Breast epithelium (tissue), 4 donors: Measurements from ENCODE around the gene MPP4. TPM values are rescaled to one million over a fixed set of nuclear protein-coding genes. Genes with fewer than 3 reads are reported as not detected.
"Not testable (repeated sequence)": the region's sequence is repeated elsewhere in the genome, so short reads cannot be mapped to it uniquely, and the experiment has no call there.

Source experiments
- DNase-seq, 2 donors: peaks; one replicate each; pipeline ENCODE4 v3.0.0-alpha.2; 2019; ENCODE audit warnings: low spot score in 2 of 2
- H3K27ac ChIP-seq, 2 donors: fragments of 200-600 bp; sonication (generic) in 1 of 2; one replicate each; pipeline ENCODE4 v1.5.1; 2016 to 2019; ENCODE audit warnings: mild to moderate bottlenecking in 1 of 2
- H3K27me3 ChIP-seq, 2 donors: fragments of 200-600 bp; sonication (generic) in 1 of 2; one replicate each; pipeline versions ENCODE4 v1.5.1 to v1.6.0; 2017 to 2019; ENCODE audit warnings: control low read depth in 1 of 2, mild to moderate bottlenecking in 1 of 2
- H3K36me3 ChIP-seq: fragments of 200-600 bp; one replicate; pipeline ENCODE4 v1.5.1; 2019
- H3K4me1 ChIP-seq, 2 donors: fragments of 200-600 bp; sonication (generic); one replicate each; pipeline ENCODE4 v1.5.1; 2016 to 2019; ENCODE audit warnings: control low read depth in 1 of 2
- H3K4me3 ChIP-seq, 3 donors: fragments of 200-600 bp; sonication (generic); 1 replicate in 2 of 3; 2 replicates in 1 of 3; pipeline ENCODE4 v1.5.1; 2016 to 2019; ENCODE audit warnings: mild to moderate bottlenecking in 3 of 3, moderate library complexity in 2 of 3
- H3K9me3 ChIP-seq, 2 donors: fragments of 200-600 bp; sonication (generic) in 1 of 2; one replicate each; pipeline ENCODE4 v1.5.1; 2016 to 2019; ENCODE audit warnings: control low read depth in 1 of 2
- CTCF ChIP-seq, 3 donors: fragments of 450-650 bp; IDR thresholded peaks; one replicate each; pipeline ENCODE4 v1.5.1; 2016 to 2017; ENCODE audit warnings: antibody characterized with exemption in 3 of 3, mild to moderate bottlenecking in 3 of 3, moderate library complexity in 3 of 3
- POLR2A ChIP-seq: fragments of 450-650 bp; IDR thresholded peaks from one replicate; pipeline ENCODE4 v1.6.1; 2016; ENCODE audit warnings: antibody characterized with exemption, mild to moderate bottlenecking, moderate library complexity
- POLR2AphosphoS5 ChIP-seq, 3 donors: sonication (generic); formaldehyde crosslinking; IDR thresholded peaks; one replicate each; pipeline ENCODE4 v1.6.1; 2017; ENCODE audit warnings: antibody characterized with exemption in 3 of 3
- intact Hi-C: fragments of 100-400 bp; cut with DNase I; formaldehyde crosslinking; loops from one replicate; pipeline ENCODE4 v1.15.1; 2023; ENCODE audit warnings: low total_unique reads
- total RNA-seq, 3 donors: library from RNA; depleted of rRNA; stranded (reverse); fragments of >200 nt; gene quantifications; one replicate each; pipeline ENCODE4 v1.1.0, GENCODE V29; 2016

The MPP4 gene
- total RNA-seq, 3 donors from 2014 or later = 0.16 to 0.29 TPM; not detected in 1

- intact Hi-C loops = no loop called here
- Histone ChIP-seq H3K27me3 (no peaks in the 10 kb centered on the region), H3K27ac (no peak overlapping the region), H3K4me3 (no peak overlapping the region), H3K36me3 (no peaks in the 10 kb centered on the region), H3K4me1 (no peaks in the 10 kb centered on the region), H3K9me3 (no peaks in the 10 kb centered on the region)
- TF ChIP-seq CTCF (IDR thresholded peaks at IDR 0.05) = no peak
- TF ChIP-seq POLR2A = no peak
- no peak for TF ChIP-seq POLR2AphosphoS5 (IDR thresholded peaks at IDR 0.05)
- DNase-seq = no peak
Measured at GRCh38 chr2:201675454-201675853, 23.0 kb downstream of the MPP4 start.

DNA sequence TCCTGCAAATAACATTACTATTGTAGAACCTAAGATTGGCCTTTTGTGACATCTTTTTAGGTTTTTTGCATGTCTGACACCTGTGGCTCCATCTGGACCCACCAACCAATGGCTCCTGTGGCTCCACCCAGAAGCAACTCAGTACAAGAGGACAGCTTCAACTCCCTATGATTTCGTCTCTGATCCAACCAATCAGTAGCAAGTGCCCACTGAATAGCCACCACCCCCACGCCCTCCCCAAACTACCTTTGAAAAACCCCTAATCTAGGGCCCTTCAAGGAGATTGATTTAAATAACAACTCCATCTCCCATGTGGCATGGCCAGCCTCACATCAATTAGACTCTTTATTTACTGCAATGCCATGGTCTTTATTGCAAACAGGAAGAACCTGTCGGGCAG lies 23.6 kb downstream of the MPP4 start:
- Histone ChIP-seq H3K27me3 (no peaks in the 10 kb centered on the region), H3K9me3 (no peaks in the 10 kb centered on the region), H3K27ac (no peak overlapping the region), H3K4me3 (no peak overlapping the region), H3K36me3 (no peaks in the 10 kb centered on the region), H3K4me1 (no peaks in the 10 kb centered on the region)
- no peak for DNase-seq
- intact Hi-C loops = no loop called here
- TF ChIP-seq POLR2AphosphoS5 (IDR thresholded peaks at IDR 0.05) = no peak
- no peak for TF ChIP-seq POLR2A
- TF ChIP-seq CTCF (IDR thresholded peaks at IDR 0.05) = no peak

GRCh38 chr2:201674298-201674697 lies 24.1 kb downstream of the MPP4 start:
- TF ChIP-seq POLR2AphosphoS5 (IDR thresholded peaks at IDR 0.05) = no peak
- TF ChIP-seq CTCF (IDR thresholded peaks at IDR 0.05) = no peak
- Histone ChIP-seq H3K27me3 (no peaks in the 10 kb centered on the region), H3K9me3 (no peaks in the 10 kb centered on the region), H3K27ac (no peak overlapping the region), H3K4me3 (no peak overlapping the region), H3K36me3 (no peaks in the 10 kb centered on the region), H3K4me1 (no peaks in the 10 kb centered on the region)
- intact Hi-C loops = no loop called here
- no peak for DNase-seq

GRCh38 chr2:201673546-201673945 lies 24.9 kb downstream of the MPP4 start:
- Histone ChIP-seq H3K36me3 (no peaks in the 10 kb centered on the region), H3K4me1 (no peaks in the 10 kb centered on the region), H3K9me3 (no peaks in the 10 kb centered on the region), H3K4me3 (no peak overlapping the region), H3K27me3 (no peaks in the 10 kb centered on the region), H3K27ac (no peak overlapping the region)
- TF ChIP-seq POLR2AphosphoS5 (IDR thresholded peaks at IDR 0.05) (no peak), CTCF (IDR thresholded peaks at IDR 0.05) (no peak), POLR2A (no peak)
- intact Hi-C loops = no loop called here
- DNase-seq = no peak

- H3K27ac ChIP-seq, intact Hi-C loops: not testable (repeated sequence)
Measured at GRCh38 chr2:201671205-201671604, 27.2 kb downstream of the MPP4 start.

DNA sequence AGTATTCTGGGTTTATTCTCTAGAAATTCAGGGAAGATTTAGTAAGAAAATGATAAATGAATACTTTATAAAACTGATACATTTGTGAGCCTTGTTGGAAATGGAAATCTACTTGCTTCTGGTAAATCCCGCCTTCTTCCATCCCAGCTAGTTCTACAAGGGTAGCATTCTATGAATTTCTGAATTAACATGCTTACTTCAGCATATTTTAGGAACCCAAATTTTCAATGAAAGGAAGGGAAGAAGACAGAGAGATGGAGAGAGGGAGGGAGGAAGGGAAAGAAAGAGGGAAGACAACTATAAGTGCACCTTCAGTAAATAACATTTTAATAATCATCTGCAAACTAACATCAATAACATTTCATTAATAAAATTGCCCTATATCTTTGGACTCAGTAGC lies 28.6 kb downstream of the MPP4 start:
- no peaks in the 10 kb centered on the region for H3K4me1 ChIP-seq
- no peak for DNase-seq
- no peaks in the 10 kb centered on the region for H3K36me3 ChIP-seq
- H3K4me3 ChIP-seq = no peak overlapping the region
- TF ChIP-seq POLR2AphosphoS5 (IDR thresholded peaks at IDR 0.05) (no peak), POLR2A (no peak), CTCF (IDR thresholded peaks at IDR 0.05) (no peak)
- no peaks in the 10 kb centered on the region for H3K9me3 ChIP-seq
- H3K27me3 ChIP-seq = no peaks in the 10 kb centered on the region
- no peak overlapping the region for H3K27ac ChIP-seq
- intact Hi-C loops = no loop called here

More at GRCh38 chr2:201671205-201671604, 27.2 kb downstream of the MPP4 start:
- not testable (repeated sequence) for H3K36me3 ChIP-seq, H3K27me3 ChIP-seq, H3K9me3 ChIP-seq, H3K4me3 ChIP-seq, H3K4me1 ChIP-seq, DNase-seq
